Right cardiac atrium (tissue), 5 donors: ENCODE measurements around the gene ST7L. TPM values are rescaled to one million over a fixed set of nuclear protein-coding genes. Genes with fewer than 3 reads are reported as not detected.

Experiments
- ATAC-seq, 2 donors: fragments of 200-7000 bp; cut with Tn5 transposase; one replicate each; pipeline versions ENCODE4 v1.8.0 to v1.9.1; 2020; ENCODE audit warnings: moderate library complexity in 2 of 2, mild to moderate bottlenecking in 1 of 2
- DNase-seq, 3 donors: peaks; one replicate each; pipeline ENCODE4 v3.0.0-alpha.2; 2020
- H3K27ac ChIP-seq: one replicate; pipeline ENCODE4 v1.5.1; 2013; ENCODE audit warnings: mild to moderate bottlenecking, low read length, control low read depth, moderate library complexity
- H3K27me3 ChIP-seq: one replicate; pipeline ENCODE4 v1.6.1; 2013; ENCODE audit not compliant: control insufficient read depth, insufficient read depth
- H3K4me1 ChIP-seq: one replicate; pipeline ENCODE4 v1.6.1; 2013; ENCODE audit warnings: low read length; ENCODE audit not compliant: control insufficient read depth, insufficient read depth
- H3K4me3 ChIP-seq: one replicate; pipeline ENCODE4 v1.5.1; 2013; ENCODE audit warnings: low read length, control low read depth
- H3K9me3 ChIP-seq: one replicate; pipeline ENCODE4 v1.6.1; 2013; ENCODE audit warnings: low read length; ENCODE audit not compliant: control insufficient read depth
- WGBS: extraction: QIAGEN DNeasy Blood & Tissue Kit; methylation state at CpG from one replicate; pipeline ENCODE4 v1.1.7; 2013; 5-methylcytosine and 5-hydroxymethylcytosine counted together
- intact Hi-C, 4 donors: fragments of 100-400 bp; cut with DNase I; formaldehyde crosslinking; loops; one replicate each; pipeline versions ENCODE4 v1.11.0 to v1.14.0; 2022 to 2023
- polyA plus RNA-seq: library from polyadenylated mRNA; stranded (reverse); fragments of 200-250 nt; gene quantifications from one replicate; pipeline ENCODE4 v1.2.3, GENCODE V29; 2013
- total RNA-seq, 4 donors: library from RNA; stranded (reverse); fragmentation: NEBNext Ultra II Directional; extraction: Animal tissue kit (Norgen Biotek cat#: 25700); gene quantifications; one replicate each; pipeline ENCODE4 v1.2.1, GENCODE V29; 2021
- donor health status: healthy with polysubstance abuse.
- donor health status: DM: no; HTN: yes; CAD: no.
- donor health status: DM: no; HTN: no; CAD: no.
- donor health status: DM: no; HTN: yes; CAD: no; lungs with severe emphysema.
- donor health status: DM: yes; HTN: yes; CAD: no.

The ST7L gene
- total and polyA plus RNA-seq, 5 donors, result 7.2 to 18.9 (median 15.9) TPM

GRCh38 chr1:112619518-112620376 is 806 bp upstream of the ST7L start, which contains the start of gene CAPZA1:
CAPZA1 (plus strand) TSS chr1:112619832; CDS start chr1:112619845, 13 bp downstream.
- ATAC-seq, result peak; percentile 97 to 99
- Histone ChIP-seq H3K27ac (peak within 1 kb of the TSS; percentile 100), H3K9me3 (no peaks in the 10 kb centered on the region), H3K4me1 (peaks cover 3% of the 10 kb centered on the region), H3K27me3 (no peaks in the 10 kb centered on the region), H3K4me3 (peak within 1 kb of the TSS; percentile 86)
- intact Hi-C loops, result loop anchor here (2.0 to 10.0 kb wide), 5 partner anchors 55 to 227 kb away; partner anchors contain the start of genes RHOC (in 4 of the 4) and MOV10 (in 2 of the 4)
- peak; percentile 93 to 97 (median 96) for DNase-seq
- under 1% methylated on average over 50 of the region's 50 CpGs for WGBS

- intact Hi-C loops, result loop anchor here in 3 of 4 donors (2.0 to 10.0 kb wide), 4 partner anchors 87 to 226 kb away; partner anchors contain the start of gene RHOC (in 3 of the 3)
- Histone ChIP-seq H3K4me3 (peak overlapping the region; percentile 86), H3K9me3 (no peaks in the 10 kb centered on the region), H3K27me3 (no peaks in the 10 kb centered on the region), H3K4me1 (peaks cover 3% of the 10 kb centered on the region), H3K27ac (peak overlapping the region; percentile 100)
- WGBS, result 1% methylated on average over 12 of the region's 12 CpGs
- ATAC-seq, result no peak
- no peak for DNase-seq
Observed at GRCh38 chr1:112618114-112618720, 724 bp downstream of the ST7L start.

GRCh38 chr1:112614460-112615065 is 4.4 kb downstream of the ST7L start:
- WGBS, result 73% methylated on average over 6 of the region's 6 CpGs
- DNase-seq (no peak), ATAC-seq (no peak)
- Histone ChIP-seq H3K4me1 (peaks cover 3% of the 10 kb centered on the region), H3K4me3 (no peak overlapping the region), H3K9me3 (no peaks in the 10 kb centered on the region), H3K27ac (no peak overlapping the region), H3K27me3 (no peaks in the 10 kb centered on the region)
- intact Hi-C loops, result loop anchor here in 2 of 4 donors (5.0 to 10.0 kb wide), 3 partner anchors 90 to 222 kb away; partner anchors contain the start of gene RHOC (in 2 of the 2)

GRCh38 chr1:112605633-112606327 is 13.2 kb downstream of the ST7L start:
- DNase-seq (no peak), ATAC-seq (no peak)
- intact Hi-C loops, result no loop called here
- Histone ChIP-seq H3K27me3 (no peaks in the 10 kb centered on the region), H3K9me3 (no peaks in the 10 kb centered on the region), H3K27ac (no peak overlapping the region), H3K4me1 (no peaks in the 10 kb centered on the region), H3K4me3 (no peak overlapping the region)
- WGBS, result 93% methylated on average over 4 of the region's 4 CpGs

- Histone ChIP-seq H3K9me3 (no peaks in the 10 kb centered on the region), H3K4me1 (no peaks in the 10 kb centered on the region), H3K4me3 (no peak overlapping the region), H3K27me3 (no peaks in the 10 kb centered on the region), H3K27ac (no peak overlapping the region)
- intact Hi-C loops, result no loop called here
- no peak for ATAC-seq
- DNase-seq, result no peak
- 93% methylated on average over 1 of the region's 1 CpG for WGBS
Observed at GRCh38 chr1:112603541-112603940, 15.4 kb downstream of the ST7L start.

GRCh38 chr1:112603012-112603411 is 15.9 kb downstream of the ST7L start:
- ATAC-seq, result no peak

GRCh38 chr1:112599477-112599876 is 19.5 kb downstream of the ST7L start:
- no peaks in the 10 kb centered on the region for H3K9me3 ChIP-seq
- no peak overlapping the region for H3K4me3 ChIP-seq
- H3K4me1 ChIP-seq, result no peaks in the 10 kb centered on the region
- DNase-seq (no peak), ATAC-seq (no peak)
- intact Hi-C loops, result no loop called here
- no peaks in the 10 kb centered on the region for H3K27me3 ChIP-seq
- no peak overlapping the region for H3K27ac ChIP-seq
- 93% methylated on average over 4 of the region's 4 CpGs for WGBS

More at GRCh38 chr1:112603012-112603411, 15.9 kb downstream of the ST7L start:
- H3K4me1 ChIP-seq, result no peaks in the 10 kb centered on the region
- H3K27me3 ChIP-seq, result no peaks in the 10 kb centered on the region
- 94% methylated on average over 2 of the region's 2 CpGs for WGBS
- no peaks in the 10 kb centered on the region for H3K9me3 ChIP-seq
- intact Hi-C loops, result no loop called here
- H3K4me3 ChIP-seq, result no peak overlapping the region
- no peak overlapping the region for H3K27ac ChIP-seq
- no peak for DNase-seq

GRCh38 chr1:112594208-112594876 is 24.6 kb downstream of the ST7L start:
- peaks cover 2% of the 10 kb centered on the region for H3K9me3 ChIP-seq
- H3K27ac ChIP-seq, result no peak overlapping the region
- intact Hi-C loops, result no loop called here
- H3K4me3 ChIP-seq, result no peak overlapping the region
- no peak for ATAC-seq
- 73% methylated on average over 3 of the region's 3 CpGs for WGBS
- no peak for DNase-seq
- no peaks in the 10 kb centered on the region for H3K4me1 ChIP-seq
- no peaks in the 10 kb centered on the region for H3K27me3 ChIP-seq

GRCh38 chr1:112589766-112590165 is 29.2 kb downstream of the ST7L start:
- Histone ChIP-seq H3K27me3 (no peaks in the 10 kb centered on the region), H3K27ac (no peak overlapping the region), H3K4me3 (no peak overlapping the region), H3K9me3 (peaks cover 2% of the 10 kb centered on the region), H3K4me1 (no peaks in the 10 kb centered on the region)
- intact Hi-C loops, result no loop called here
- 85% methylated on average over 1 of the region's 1 CpG for WGBS
- ATAC-seq (no peak), DNase-seq (no peak)

- intact Hi-C loops, result no loop called here
- H3K4me3 ChIP-seq, result no peak overlapping the region
- ATAC-seq (no peak), DNase-seq (no peak)
- H3K27ac ChIP-seq, result no peak overlapping the region
- H3K4me1 ChIP-seq, result no peaks in the 10 kb centered on the region
- no peaks in the 10 kb centered on the region for H3K27me3 ChIP-seq
- no peaks in the 10 kb centered on the region for H3K9me3 ChIP-seq
Observed at GRCh38 chr1:112583366-112583765, 35.6 kb downstream of the ST7L start.
